ENCODE results near the gene WDR55. TPM values are rescaled to one million over a fixed set of nuclear protein-coding genes. Genes with fewer than 3 reads are reported as not detected.

The WDR55 gene
- total and polyA plus RNA-seq, 2 donors (not counting 1 experiment from before 2014, with no cell fraction given), result 43.4 to 44.7 TPM

DNA sequence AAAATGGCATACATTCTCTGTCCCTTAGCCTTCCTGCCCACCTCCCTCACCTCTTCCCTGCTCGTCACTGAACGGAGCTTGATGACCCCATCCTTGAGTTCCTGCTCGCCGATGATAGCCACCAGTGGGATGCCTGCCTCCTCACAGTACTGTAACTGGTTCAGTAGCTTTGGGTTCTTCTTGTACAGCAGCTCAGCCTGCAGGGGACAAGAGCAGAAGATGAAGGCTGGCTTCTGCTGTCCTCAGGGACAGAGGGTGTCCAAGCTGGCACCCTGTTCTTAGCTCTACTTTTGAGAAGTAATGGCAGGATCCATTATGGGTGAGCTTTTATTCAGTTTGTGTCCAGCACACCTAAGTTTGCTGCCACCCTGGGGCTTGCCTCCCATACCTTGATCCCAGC lies 9.9 kb downstream of the WDR55 start:
- POLR2A ChIA-PET, result no interaction called here
- H3K36me3 ChIP-seq (replicated peaks in 1 of 2; ENCODE audit: control extremely low read depth in 1 of 2, control insufficient read depth in 1 of 2, extremely low read depth in 1 of 2, insufficient read depth in 2 of 2, low read length in 1 of 2), result peaks cover 0 to 64% of the 10 kb centered on the region in 2 experiments

DNA sequence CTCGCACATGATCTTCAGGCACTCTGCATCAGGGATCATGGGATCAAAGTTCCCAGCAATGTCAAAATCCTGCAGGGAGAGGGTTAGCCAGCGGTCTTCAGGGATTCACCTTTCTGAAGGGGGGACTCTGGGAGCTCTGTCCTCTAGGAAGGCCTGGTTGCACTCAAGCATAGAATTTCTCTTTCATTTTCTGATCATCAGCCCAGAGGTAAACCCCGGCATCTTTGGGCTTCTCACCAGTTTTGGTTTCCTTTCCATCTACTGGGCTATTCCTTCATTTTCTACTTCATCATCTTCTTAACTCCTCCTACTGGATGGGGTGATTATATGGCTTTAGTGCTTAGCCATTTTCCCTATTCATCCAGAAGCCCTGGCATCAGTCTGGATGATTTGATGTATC lies 13.2 kb downstream of the WDR55 start:
- intact Hi-C loops (cut with micrococcal nuclease), result no loop called here
- H3K27ac Mint-ChIP-seq, result no peak overlapping the region
- WGBS (ENCODE audit: insufficient coverage), result 100% methylated on average over 2 of the region's 3 CpGs

More for the DNA sequence above, 9.9 kb downstream of the WDR55 start:
- H3K9ac ChIP-seq (ENCODE audit: low read length), result no peak overlapping the region
- Mint-ChIP-seq H3K9me3 (ENCODE audit: insufficient read depth) (no peaks in the 10 kb centered on the region), H3K4me3 (no peak overlapping the region), H3K27ac (no peak overlapping the region), H3K4me1 (no peaks in the 10 kb centered on the region), H3K27me3 (no peaks in the 10 kb centered on the region)
- H3K9me3 ChIP-seq (ENCODE audit: control extremely low read depth in 1 of 3, control insufficient read depth in 2 of 3, insufficient read depth in 1 of 3, low read length in 2 of 3), result peaks cover 0 to 7% (median 0%) of the 10 kb centered on the region in 3 donors
- H2AFZ ChIP-seq (ENCODE audit: insufficient read depth, low read depth, low read length, poor library complexity, severe bottlenecking), result no peak overlapping the region
- intact Hi-C loops (cut with micrococcal nuclease), result no loop called here
- DNase-seq, result no peak
- no peak overlapping the region for H3K27ac ChIP-seq (ENCODE audit: low read length in 2 of 2)
- no peak overlapping the region for H3K4me2 ChIP-seq (replicated peaks; ENCODE audit: low read depth, low read length, poor library complexity, severe bottlenecking)
- H3K27me3 ChIP-seq (replicated peaks in 1 of 4; ENCODE audit: control extremely low read depth in 1 of 4, control insufficient read depth in 3 of 4, insufficient read depth in 4 of 4, low read length in 3 of 4), result no peaks in the 10 kb centered on the region
- H3K4me1 ChIP-seq (ENCODE audit: control insufficient read depth in 2 of 2, insufficient read depth in 2 of 2, low read length in 2 of 2), result no peaks in the 10 kb centered on the region
- WGBS (ENCODE audit: insufficient coverage), result 100% methylated on average over 4 of the region's 4 CpGs
- no peak for TF ChIP-seq EZH2 (IDR thresholded peaks at IDR 0.05; ENCODE audit: borderline replicate concordance, insufficient read depth, low read depth, low read length, poor library complexity, severe bottlenecking)
- TF ChIP-seq, protein P1, sequence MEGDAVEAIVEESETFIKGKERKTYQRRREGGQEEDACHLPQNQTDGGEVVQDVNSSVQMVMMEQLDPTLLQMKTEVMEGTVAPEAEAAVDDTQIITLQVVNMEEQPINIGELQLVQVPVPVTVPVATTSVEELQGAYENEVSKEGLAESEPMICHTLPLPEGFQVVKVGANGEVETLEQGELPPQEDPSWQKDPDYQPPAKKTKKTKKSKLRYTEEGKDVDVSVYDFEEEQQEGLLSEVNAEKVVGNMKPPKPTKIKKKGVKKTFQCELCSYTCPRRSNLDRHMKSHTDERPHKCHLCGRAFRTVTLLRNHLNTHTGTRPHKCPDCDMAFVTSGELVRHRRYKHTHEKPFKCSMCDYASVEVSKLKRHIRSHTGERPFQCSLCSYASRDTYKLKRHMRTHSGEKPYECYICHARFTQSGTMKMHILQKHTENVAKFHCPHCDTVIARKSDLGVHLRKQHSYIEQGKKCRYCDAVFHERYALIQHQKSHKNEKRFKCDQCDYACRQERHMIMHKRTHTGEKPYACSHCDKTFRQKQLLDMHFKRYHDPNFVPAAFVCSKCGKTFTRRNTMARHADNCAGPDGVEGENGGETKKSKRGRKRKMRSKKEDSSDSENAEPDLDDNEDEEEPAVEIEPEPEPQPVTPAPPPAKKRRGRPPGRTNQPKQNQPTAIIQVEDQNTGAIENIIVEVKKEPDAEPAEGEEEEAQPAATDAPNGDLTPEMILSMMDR (IDR thresholded peaks at IDR 0.05), result no peak
- peaks cover 5% of the 10 kb centered on the region for H3K79me2 ChIP-seq (ENCODE audit: control insufficient read depth, insufficient read depth, low read length)
- CTCF ChIA-PET, result interaction anchor here (0.6 kb wide), 1 partner anchor 256 kb away, joined by 5 read pairs; no protein-coding TSS in a partner anchor
- no peaks in the 10 kb centered on the region for H4K20me1 ChIP-seq (ENCODE audit: control insufficient read depth, insufficient read depth, low read length, poor library complexity, severe bottlenecking)
- no peak for ATAC-seq (ENCODE audit: low read depth)
- H3K4me3 ChIP-seq (ENCODE audit: control extremely low read depth in 1 of 5, extremely low read depth in 1 of 5, insufficient read depth in 1 of 5, low read depth in 2 of 5, low read length in 4 of 5), result no peak overlapping the region

More for the DNA sequence above, 13.2 kb downstream of the WDR55 start:
- Mint-ChIP-seq H3K9me3 (ENCODE audit: insufficient read depth) (no peaks in the 10 kb centered on the region), H3K4me3 (no peak overlapping the region), H3K4me1 (no peaks in the 10 kb centered on the region), H3K27me3 (no peaks in the 10 kb centered on the region)
- ATAC-seq (ENCODE audit: low read depth), result no peak
- TF ChIP-seq, protein P1 (IDR thresholded peaks at IDR 0.05), result no peak
- no peak for TF ChIP-seq EZH2 (IDR thresholded peaks at IDR 0.05; ENCODE audit: borderline replicate concordance, insufficient read depth, low read depth, low read length, poor library complexity, severe bottlenecking)
- DNase-seq, result no peak
- Histone ChIP-seq H3K4me3 (ENCODE audit: control extremely low read depth in 1 of 5, extremely low read depth in 1 of 5, insufficient read depth in 1 of 5, low read depth in 2 of 5, low read length in 4 of 5) (no peak overlapping the region), H2AFZ (ENCODE audit: insufficient read depth, low read depth, low read length, poor library complexity, severe bottlenecking) (no peak overlapping the region), H4K20me1 (ENCODE audit: control insufficient read depth, insufficient read depth, low read length, poor library complexity, severe bottlenecking) (no peaks in the 10 kb centered on the region), H3K36me3 (replicated peaks in 1 of 2; ENCODE audit: control extremely low read depth in 1 of 2, control insufficient read depth in 1 of 2, extremely low read depth in 1 of 2, insufficient read depth in 2 of 2, low read length in 1 of 2) (peaks cover 0 to 65% of the 10 kb centered on the region in 2 experiments), H3K9ac (ENCODE audit: low read length) (no peak overlapping the region), H3K4me1 (ENCODE audit: control insufficient read depth in 2 of 2, insufficient read depth in 2 of 2, low read length in 2 of 2) (no peaks in the 10 kb centered on the region), H3K9me3 (ENCODE audit: control extremely low read depth in 1 of 3, control insufficient read depth in 2 of 3, insufficient read depth in 1 of 3, low read length in 2 of 3) (no peaks in the 10 kb centered on the region), H3K4me2 (replicated peaks; ENCODE audit: low read depth, low read length, poor library complexity, severe bottlenecking) (no peak overlapping the region), H3K79me2 (ENCODE audit: control insufficient read depth, insufficient read depth, low read length) (peaks cover 2% of the 10 kb centered on the region), H3K27ac (ENCODE audit: low read length in 2 of 2) (no peak overlapping the region), H3K27me3 (replicated peaks in 1 of 4; ENCODE audit: control extremely low read depth in 1 of 4, control insufficient read depth in 3 of 4, insufficient read depth in 4 of 4, low read length in 3 of 4) (no peaks in the 10 kb centered on the region)
- CTCF ChIA-PET, result interaction anchor here (0.6 kb wide), 1 partner anchor 41 kb away, joined by 3 read pairs; no protein-coding TSS in a partner anchor
- POLR2A ChIA-PET, result no interaction called here
